HG03575 (cell line): Measurements from ENCODE around the gene MCRIP1.
A peak's percentile ranks its signal among the peaks of the same experiment; 100 is the strongest.

ENCODE experiments used
- ATAC-seq: cut with Tn5 transposase; IDR thresholded peaks from one replicate; pipeline ENCODE4 v1.9.1; 2021; ENCODE audit not compliant: unreplicated experiment, insufficient number of reproducible peaks, low FRiP score; ENCODE audit errors: extremely low read depth

MCRIP1 gene

DNA sequence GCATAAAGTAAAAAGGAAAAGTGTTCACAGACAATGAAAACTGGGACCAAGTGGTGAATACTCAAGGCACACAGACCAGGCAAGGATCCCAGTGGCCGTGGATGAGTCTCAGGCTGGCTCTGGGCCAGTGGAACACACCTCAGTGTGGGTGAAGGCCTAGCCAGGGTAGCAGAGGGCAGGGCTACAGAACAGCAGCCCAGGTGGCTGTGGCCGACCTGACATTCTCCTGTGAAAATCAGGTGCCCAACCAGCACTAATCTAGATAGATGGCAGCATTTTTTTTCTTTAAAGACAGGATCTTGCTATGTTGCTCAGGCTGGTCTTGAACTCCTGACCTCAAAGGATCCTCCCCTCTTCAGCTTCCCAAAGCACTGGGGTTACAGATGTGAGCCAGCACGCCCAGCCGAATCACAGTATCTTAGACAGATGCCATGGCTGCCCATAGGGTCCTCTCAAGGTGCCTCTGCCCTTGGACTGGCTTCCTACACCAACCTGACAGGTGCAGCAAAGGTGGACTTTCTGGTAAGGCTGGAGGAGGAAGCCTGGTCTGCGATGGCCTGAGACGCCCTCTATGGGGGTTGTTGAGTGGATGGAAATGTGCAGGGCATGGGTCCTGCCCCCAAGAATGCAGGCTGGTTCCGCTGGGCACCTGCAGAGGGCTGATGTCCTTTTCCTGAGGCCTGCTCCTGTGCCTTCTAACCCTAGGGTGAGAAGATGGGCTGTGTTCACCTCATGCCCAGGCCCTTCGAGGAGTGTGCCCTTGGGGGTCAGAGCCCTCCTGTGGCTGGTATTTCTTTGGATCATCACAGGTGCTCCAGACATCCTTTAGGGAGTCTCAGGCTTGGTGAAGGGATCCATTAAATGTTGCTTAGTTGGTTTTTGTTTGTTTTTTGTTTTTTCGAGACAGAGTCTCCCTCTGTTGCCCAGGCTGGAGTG lies 31.0 kb upstream of the MCRIP1 start:
- ATAC-seq, result no peak

DNA sequence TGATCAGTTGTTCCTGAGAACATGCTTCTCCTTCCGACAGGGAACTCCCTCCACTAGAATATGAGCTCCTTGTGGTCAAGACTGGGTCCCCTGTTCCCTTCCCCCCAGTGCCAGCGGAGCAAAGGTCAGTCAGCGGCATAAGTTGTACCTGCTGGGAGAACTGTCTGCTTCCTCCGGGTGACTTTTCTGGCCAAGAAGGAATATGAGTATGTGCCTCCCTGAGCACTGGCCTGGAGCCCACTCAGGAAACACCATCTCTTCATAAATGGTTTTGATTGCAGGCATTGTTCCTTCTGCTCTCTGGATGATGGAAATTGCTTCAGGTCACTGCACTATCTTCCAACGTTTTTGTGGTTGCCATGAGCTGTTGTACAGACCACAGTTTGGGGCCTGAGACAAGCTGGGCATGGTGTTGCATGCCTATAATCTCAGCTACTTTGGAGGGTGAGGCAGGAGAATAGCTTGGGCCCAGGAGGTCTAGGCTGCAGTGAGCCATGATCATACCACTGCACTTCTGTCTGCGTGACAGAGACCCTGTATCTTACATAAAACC lies 30.1 kb upstream of the MCRIP1 start:
- no peak for ATAC-seq

DNA sequence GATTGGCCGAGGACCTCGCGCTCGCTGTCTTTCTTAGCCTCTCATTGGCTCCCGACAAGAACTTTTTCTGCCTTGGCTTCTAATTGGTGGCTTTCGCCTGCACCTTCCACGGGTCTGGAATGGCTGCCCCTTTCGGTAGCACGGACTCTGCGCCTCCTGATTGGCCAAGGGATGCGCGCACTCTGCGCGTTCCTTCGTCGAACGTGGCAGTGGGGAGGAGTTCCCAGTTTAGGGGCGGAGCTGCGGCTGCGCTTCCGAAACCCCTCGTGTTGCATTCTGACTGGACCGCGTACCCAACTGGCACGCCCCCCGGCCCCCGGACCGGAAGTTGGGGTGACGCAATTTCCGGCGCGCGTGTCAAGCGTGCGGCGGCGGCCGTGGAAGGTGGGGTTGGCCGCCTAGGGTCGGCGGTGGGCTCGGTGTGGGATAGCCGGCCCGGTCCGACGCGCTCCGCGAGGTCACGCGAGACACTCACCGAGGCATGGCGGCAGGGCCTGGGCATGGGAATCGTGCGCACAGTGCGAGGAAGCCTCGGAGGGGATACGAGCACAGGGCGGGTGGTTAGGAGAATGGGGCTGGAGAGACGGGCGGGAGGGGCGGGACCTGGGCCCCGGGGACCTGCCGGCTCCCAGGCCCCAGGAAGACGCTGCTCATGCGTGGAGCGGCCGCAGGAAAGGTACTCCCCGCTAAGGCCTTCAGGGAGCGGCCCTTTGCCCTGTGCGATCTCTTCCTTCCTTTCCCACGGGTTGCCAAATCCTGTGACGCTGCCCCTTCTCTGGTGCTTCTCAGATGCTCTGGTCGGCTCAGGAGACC lies 27.9 kb upstream of the MCRIP1 start:
- peak; percentile 44 for ATAC-seq

DNA sequence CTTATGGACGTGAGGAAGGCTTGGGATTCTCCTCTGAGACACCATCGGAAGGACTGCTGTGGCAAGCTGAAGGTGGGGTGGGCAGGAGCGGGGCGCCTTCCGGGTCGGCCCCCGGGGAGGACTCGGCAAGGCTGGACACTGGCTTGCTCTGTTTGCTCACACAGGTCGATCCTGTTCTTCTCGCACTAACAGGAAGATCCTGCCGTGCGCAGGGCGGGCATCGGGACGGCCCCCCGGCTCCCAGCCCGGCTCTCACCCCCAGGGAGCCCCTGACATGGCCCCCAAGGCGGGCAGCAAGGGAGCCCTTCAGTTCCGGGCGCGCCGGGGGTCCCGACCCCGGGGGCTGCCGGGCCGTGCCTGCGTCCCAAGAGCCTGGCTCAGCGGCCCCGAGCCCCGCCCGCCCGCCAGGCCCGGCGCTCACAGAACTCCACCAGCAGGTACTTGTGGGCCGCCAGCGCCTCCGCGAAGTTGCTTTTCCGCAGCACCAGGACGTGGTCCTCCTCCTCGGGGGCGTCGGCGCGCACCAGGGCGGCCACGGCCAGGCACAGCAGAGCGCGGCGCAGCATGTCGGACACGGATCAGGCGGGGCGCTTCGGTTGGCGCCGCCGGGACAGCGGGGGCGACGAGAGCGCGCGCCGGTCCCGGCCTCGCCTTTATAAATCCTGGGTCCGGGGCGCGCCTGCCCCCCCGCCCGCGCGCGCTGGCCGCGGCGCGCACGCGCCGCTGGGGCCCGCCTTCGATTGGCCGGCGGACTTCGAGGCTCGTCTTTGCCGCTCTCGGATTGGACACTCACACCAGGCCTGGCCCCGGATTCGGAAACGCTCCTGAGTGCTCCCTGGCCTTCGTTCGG lies 27.0 kb upstream of the MCRIP1 start, which contains the start of gene P4HB:
Gene P4HB (minus strand): TSS at position 630 of the 850 bp plus-strand sequence. CDS start 64 bp downstream, at position 566.
- ATAC-seq, result no peak

DNA sequence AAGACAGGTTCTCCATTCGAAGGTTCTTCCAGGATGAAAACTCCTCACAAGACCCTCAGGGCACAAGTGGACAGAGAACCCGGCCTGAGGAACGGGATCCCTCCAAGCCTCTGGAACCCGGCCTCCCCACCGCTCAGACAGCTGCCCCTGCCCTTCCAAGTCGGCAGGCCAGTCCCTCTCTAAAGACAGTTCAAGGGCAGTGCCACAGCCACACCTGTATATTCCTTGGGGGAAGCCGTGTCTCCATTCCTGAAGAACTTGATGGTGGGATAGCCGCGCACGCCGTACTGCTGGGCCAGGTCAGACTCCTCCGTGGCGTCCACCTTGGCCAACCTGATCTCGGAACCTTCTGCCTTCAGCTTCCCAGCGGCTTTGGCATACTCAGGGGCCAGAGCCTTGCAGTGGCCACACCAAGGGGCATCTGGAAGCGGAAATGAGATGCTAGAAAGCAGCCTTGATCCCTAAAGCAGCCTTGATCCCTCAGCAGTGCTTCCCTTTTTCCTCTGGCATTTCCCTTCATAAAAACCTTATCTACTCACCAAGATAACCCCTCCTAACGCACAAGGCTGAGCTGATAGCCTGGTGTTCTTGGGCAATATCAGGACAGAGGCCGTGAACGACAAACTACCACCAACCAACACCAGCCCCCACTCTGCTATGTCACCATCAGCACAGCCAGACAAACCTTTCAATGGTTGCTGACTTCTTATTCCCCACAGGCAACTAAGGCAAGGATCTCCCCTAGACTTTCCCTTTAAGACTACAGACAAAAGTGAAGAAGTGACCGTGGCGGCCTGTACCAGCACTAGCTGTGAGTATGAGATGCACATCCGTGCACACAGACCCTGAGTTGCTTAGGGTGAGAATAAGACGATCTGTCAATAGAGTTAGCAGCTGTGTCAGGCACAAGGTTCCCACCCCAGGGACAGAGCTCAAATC lies 26.1 kb upstream of the MCRIP1 start:
- ATAC-seq, result no peak

DNA sequence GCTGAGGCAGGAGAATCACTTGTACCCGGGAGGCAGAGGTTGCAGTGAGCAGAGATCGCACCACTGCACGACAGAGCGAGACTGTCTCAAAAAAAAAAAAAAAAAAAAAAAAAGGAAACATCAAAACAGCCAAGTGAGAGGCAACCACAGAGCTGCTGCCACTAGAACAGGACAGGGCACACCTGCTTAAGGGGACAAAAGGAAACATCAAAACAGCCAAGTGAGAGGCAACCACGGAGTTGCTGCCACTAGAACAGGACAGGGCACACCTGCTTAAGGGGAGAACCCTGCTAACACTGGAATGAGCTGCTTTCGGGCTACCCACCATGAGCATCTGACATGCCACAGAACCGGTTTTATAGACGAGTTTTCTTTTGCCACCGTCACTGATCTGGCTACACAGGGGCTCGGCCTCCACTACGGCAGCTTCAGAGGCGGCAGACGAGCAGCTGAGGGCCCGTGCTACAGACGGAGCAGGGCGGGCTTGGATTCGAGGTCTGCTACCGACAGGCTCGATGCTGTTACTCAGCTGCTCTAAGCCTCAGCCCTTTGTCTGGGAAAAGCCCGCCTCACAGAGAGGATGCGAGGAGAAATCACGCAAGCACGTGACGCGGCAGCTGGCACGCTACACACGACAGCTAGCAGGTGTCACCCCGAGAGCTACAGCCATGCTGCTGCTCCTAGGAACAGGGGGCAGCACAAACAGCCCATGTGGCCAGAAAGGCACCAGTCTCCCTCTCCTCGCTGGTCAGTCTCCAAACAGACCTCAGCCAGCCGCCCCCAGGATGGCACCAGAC lies 25.3 kb upstream of the MCRIP1 start:
- no peak for ATAC-seq

DNA sequence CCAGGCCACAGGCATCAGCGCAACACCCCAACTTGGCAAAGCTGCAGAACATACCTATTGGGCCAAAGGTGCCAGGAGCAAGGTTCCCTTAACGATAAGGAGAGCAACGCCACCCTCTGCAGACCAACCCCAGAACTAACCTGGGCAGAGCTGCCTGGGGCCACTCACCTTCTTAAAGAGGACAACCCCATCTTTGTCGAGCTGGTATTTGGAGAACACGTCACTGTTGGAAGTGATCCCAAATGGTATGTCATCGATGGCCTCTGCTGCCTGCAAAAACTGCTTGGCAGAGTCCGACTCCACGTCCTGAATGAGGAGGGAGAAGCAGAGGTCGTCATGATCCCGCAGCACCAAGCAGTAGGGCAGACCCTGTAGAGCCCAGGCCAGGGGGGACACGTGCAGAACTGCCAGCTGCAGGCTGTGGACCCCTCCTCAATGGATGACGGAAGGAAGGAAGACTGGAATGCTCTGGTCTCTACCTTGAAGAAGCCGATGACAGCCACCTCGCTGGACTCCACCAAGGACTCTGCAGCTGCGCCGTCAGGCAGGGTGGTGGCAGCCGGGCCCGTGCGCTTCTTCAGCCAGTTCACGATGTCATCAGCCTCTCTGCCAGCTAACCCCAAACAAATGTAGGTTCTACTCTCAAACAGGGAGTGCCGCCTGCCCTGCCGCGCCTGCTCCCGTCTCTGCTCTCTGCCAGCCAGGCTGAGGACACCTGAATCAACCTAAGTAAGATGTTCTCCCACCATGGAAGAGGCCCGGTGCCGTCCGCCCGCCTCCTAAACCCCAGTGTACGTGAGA lies 22.1 kb upstream of the MCRIP1 start:
- ATAC-seq, result no peak

DNA sequence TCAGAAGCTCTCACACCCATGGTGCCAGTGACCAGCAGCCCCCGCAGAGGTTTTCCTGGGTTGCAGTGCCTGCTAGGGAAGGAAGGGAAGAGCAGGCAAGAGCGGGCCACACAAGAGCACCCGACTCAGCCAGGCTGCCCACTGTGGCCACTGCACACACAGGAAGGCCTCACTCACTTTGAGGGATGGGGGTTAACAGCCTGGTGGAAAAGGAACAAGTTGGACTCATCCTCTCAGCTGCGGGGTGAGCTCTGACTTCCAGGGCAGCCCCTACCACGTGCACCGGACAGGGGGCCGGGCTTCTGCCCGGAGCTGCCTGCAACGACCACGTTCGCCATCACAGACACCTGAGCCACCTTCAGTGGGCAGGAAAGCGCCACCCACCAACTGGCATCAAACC lies 19.1 kb upstream of the MCRIP1 start:
- ATAC-seq, result no peak

DNA sequence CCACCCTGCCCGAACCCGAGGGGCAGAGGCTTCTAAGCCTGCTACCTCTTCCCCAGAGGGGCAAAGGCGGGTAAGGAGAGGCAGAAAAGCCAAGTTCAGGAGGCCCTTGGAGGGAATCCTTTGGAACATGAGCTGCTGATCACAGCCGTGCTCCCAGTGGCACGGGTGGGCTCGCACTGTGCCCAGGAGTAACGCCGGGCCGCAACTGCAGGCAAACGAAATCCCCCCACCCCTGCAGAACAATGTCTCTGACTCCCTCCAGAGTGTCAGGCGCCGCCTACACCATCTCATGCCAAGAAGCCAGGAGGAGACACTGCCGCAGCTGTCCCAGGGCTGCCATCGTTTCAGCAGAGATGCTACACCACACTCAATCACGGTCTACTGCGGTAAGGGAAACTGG lies 18.3 kb upstream of the MCRIP1 start:
- no peak for ATAC-seq

DNA sequence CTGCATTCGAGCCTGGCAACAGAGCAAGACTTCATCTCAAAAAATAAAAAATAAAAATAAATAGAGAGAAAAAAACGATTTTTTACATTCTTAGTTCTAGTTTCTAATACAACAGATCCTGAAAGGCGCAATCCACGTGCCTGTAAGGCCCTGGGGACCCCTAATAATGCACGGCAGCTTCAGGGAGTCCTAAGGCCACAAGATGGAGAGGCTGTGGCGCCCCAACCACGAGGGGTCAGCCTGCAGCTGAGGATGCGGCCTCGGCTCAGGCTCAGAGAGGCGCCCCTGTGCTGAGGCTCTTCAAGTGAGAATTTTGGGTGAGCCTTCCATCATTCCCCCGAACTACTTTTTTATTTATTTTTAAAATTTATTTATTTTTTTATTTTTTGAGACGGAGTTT lies 16.4 kb upstream of the MCRIP1 start:
- no peak for ATAC-seq

DNA sequence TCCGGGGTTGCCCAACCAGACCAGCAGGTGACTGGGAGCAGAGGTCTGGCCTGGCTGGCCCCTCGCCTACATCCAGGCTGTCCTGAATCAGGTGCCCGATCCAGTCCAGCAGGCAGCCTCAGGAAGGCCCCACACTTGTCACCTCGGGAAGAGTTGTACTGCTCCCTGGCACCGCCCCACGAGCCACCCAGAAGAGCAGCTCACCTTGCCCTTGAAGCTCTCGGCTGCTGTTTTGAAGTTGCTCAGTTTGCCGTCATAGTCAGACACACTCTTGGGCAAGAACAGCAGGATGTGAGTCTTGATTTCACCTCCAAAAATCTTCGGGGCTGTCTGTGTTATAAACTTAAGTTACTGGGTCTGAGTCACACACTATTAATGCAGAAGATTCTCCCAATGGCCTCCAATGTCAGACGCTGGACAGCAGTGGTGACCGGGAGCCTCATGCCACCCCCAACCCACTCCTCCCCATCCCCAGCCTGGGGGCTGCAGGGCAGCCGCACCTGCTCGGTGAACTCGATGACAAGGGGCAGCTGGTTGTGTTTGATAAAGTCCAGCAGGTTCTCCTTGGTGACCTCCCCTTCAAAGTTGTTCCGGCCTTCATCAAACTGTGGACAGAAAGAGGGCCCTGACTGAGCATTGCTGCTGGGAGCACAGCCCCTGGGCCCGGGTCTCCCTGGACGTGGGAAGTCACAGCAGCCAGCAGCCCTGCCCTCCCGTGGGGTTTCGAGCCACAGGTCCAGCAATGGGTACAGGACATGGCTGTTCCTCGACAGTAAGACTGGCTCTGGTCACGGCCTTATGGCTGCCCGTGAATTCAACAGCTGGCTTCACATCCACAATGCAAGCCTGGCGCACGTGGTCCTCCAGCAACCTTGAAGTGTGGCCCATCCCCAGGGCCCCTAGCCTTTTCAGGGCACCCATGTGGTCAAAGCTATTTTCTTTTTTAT lies 13.9 kb upstream of the MCRIP1 start:
- no peak for ATAC-seq

DNA sequence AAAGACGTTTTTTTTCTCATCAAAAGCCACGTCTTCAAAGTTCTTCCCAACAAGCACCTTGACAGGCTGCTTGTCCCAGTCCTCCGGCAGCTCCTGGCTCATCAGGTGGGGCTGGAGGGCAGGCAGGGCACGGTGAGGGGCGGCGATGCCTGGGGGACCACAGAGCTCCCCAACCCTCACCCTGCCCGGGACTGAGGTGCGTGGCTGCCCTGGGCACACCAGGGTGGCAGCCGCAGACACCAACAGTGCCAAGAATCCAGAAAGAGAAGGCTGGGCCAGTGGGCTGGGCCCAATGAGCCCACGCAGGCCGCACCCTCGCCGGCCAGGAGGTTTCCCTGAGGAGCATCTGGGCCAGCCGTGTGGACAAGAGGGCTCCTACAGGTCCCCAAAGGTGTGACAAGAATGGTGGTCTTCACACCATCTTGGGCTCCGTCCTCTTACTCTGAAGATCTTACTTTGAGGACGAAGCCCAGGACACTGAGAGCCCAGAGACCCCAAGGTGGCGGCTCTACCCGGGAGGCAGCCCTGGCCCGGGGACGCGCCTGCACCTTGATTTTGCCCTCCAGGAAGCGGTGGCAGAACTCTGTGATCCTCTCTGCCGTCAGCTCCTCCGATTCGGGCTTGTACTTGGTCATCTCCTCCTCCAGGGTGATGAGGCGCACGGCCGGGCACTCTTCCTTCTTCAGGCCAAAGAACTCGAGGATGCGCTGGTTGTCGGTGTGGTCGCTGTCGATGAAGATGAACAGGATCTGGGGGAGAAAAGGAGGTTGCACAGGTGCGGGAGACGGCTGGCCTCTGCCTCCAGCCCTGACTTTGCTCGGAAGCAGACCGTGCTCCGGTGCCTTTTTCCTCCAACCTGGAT lies 13.0 kb upstream of the MCRIP1 start:
- ATAC-seq, result no peak

DNA sequence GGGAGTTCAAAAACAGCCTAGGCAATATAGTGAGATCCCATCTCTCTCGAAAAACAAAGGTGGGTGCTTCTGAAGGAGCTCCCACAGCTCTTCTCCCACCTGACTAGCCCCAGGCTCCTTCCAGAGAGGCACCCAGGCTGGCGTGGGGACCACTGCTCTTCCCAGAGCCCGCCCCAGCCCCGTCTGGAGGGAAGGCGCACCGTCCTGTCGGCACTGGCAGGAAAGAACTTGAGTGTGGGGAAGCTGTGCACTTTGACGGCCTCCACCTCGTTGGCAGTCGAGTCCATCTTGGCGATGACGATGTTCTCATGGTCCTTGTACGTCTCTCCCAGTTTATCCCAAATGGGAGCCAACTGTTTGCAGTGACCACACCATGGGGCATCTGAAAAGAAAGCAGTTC lies 12.3 kb upstream of the MCRIP1 start:
- ATAC-seq, result no peak

DNA sequence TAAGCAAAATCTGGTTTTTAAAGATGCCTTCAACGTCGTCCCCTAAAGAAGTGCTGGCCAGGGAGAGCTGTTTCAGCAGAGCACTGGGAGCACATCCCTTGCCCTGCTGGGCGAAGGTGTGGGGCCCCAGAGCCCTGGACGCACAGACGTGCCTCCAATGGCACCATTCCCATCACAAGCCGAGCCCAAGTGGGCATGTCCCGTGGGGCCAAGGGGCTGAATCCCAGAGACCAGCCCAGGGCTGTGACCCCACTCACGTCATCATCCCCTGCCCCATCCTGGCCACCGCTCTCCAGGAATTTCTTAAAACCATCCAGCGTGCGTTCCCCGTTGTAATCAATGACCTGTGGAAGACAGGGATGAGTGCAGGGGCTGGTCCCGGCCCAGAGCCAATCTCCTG lies 11.8 kb upstream of the MCRIP1 start:
- ATAC-seq, result no peak
